Measurements from ENCODE around the gene LHFPL6.

GRCh38 chr13:39486758-39487157 lies 116.2 kb downstream of the LHFPL6 start:
- TF ChIP-seq CTCF (IDR thresholded peaks at IDR 0.05; ENCODE audit: low read length) (no peak), EZH2 (IDR thresholded peaks at IDR 0.05; ENCODE audit: borderline replicate concordance, low read length) (no peak)

Measured in OCI-LY1 (cell line).